NCI-H146 (cell line): Measurements from ENCODE around the gene CDC45.

Experiments
- DNase-seq: peaks from one replicate; lab custom pipeline; 2025; lab: John Stamatoyannopoulos, UW

The CDC45 gene

DNA sequence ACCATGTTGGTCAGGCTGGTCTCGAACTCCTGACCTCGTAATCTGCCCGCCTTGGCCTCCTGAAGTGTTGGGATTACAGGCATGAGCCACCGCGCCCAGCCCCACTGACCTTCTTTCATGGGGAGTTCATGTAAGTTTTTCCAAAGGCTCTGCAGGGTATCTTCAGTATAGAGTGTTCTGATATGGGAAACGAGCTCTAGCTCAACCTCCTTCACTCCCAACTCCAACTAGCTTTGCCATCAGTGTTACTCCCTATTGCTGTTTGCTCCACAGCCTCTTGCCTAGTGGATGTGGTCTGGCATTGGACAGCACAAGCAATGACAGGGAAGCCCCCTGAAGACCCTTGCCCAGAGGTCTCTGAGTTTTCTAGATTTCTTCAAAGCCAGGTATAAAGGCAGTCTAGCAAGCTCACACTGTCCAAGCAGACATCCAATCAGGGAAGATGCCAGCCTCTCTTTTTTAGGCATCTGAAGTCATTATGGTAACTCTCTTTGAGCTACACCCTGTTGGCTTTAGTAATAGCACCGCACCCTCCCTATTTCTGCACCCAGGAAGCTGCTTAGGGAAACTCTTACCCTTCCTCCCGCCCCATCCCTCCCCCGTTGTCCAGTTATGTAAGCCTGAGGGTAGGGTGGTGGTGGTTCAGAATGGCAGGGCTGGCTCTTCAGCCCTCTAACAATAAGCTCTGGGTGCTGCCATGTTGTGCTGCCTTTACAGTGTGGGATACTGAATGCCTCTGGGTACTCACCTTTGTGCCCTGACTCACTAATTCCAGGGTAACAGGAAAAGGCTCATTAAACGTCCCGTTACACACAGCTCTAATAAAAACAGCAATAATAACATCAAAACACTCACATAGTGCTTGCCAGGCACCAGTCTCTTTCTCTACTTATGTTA is 85.9 kb downstream of the CDC45 start:
- DNase-seq, result no peak

DNA sequence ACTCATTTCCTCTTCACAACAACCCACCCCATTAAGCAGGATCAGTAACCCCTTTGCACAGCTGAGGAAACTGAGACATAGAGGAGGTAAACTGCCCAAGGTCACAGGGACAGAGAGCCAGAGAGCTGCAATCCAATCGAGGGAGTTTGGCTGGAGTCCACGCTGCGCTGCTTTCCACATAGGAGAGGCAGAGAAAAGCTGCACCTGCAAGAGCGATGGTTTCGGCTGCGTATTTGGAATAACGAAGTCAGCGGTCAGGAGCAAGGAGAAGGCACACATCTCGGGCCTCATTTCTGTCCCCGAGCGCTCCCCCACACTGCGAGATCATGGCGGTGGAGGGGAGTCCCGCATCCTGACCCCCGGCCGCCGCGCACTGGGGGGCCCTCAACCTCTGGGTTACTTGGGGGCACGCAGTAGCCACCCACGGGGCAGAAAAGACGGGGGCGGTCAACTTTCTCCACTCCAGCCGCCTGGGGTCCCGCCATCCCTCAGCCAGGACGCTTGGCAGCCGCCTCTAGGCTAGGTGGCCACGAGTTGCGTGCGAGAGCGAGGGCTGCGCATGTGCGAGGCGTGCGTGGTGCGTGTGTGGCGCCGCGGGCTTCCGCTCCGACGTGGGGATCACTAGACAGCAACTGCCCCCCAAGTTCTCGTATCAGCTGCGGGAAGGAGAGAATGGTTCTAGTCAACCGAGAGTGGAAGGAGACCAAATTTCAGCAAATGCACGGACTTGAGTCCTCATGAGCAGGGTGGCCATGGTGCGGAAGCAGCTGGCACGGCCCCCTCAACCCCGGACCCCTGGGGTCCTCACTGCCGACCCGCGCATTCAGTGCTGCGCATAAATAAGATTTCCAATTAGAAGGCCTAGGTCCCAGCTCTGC is 86.8 kb downstream of the CDC45 start:
- no peak for DNase-seq

DNA sequence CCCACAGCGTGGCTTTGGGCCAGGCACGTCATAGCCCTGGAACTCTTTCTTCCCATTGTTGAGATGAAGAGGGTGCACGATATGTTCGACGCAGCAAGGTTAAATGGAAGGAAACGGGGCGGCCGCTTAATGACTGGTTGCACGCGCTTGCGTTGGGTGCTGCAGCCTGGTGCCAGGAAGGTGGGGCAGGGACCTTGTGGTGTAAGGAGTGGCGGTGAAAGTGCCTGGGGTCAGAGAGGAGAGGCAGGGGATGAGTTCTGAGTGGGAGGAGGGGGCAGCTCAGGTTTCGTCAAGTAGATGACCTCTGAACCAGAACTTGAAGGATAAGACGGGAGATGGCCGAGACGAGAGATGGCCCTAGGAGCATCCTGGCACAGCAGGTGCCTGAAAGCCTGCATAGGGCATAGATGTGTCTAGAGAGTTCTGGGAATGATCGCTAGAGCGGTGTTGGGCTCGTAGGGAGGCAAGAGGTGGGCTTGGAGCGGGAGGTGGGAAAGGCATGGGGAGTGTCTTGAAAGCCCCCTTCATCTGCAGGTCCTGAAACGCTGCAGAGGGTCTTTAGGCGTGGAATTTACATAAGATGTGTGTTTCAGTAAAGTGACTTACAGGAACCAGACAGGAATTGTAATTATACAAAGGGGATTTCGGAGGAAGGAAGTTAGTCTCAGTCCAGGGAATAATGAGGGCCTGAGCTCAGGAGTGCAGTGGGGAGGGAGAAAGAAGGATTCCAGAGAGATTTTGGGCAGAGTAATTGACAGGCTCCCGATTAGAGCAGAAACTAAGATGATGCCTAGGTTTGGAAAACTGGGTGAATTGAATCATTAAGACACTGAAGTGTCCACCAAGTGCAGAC is 87.7 kb downstream of the CDC45 start:
- DNase-seq, result no peak

DNA sequence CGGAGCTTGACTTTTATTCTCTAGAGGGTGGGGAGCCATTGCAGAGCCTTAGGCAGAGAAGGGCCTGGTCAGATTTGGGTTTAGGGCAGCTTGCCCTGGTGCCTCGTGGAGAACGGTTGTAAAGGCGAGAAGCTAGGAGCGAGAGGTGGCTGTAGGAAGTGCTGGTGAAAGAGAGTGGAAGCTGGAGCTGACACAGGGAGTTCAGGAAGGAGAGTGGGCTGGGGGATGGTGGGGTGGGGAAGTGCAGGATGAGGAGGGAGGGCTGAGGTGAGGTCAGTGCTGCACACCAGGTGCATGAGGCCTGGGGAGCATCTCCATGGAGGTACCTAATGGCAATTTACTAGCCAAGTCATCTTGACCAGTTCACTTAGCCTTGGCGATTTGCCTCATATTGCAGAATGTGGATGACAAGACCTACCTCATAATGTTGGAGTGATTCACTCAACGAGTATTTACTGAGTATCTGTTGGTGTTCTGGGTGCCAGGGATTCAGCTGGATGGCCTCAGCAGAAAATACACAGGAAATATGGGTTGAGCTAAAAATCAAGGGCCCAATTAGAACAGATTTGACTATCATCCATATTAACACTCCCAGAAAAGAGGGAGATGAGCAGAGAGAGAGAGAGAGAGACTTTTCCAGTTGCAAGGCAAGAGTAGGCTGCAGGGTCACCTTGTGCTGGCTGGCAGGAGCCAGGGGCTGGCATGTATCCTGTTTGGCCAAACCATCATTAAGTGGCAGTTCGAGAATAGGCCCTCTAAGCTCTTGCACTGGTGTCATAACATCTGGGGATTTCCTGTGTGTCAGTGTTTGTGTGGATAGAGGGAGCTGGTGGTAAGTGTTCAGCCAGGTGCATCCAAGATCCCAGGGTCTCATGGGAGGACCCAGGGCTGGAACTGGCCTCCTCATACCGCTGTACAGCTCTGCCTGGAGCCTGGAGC is 88.9 kb downstream of the CDC45 start:
- no peak for DNase-seq

DNA sequence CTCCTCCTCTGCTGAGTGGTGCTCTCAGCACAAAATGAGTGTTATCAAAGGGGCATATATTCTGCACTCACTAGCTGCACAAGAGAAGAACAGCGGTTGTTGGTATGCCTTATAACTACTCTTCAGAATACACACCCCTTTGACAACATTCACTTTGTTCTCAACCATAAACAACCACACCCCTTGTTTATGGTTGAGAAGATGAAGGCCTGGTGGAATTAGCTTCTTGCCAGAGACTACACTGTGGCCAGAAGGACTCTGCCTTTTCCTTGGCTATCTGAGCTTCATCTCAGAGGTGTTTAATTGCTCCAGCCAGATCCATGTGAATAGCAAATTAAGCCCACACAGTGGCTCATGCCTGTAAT is 89.5 kb downstream of the CDC45 start:
- no peak for DNase-seq

DNA sequence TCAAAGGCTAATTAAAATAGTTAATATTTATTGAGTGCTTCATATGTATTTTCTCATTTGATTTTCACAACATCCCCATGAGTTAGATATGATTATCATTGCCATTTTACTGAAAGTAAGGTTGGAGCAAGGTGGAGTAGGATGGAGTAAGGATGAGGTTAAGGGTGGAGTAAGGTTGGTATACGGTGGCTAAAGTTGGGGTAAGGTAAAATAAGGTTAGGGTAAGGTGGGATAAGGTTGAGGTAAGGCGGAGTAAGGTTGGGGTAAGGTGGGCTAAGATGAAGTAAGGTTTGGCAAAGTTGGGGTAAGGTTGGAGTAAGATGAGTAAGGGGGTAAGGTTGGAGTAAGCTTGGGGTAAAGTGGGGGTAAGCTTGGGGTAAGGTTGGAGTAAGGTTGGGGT is 90.3 kb downstream of the CDC45 start:
- DNase-seq, result no peak
